T-helper 2 cell treated with Interferon-gamma antibody and Interleukin-4, amounts not matched to agents 5 μg/mL and 100 μg/mL, for 36 hours (primary cell): ENCODE data around the gene TPRN.
"Not testable (repeated sequence)": the region's sequence is repeated elsewhere in the genome, so short reads cannot be mapped to it uniquely, and the experiment has no call there.

Experiments
- DNase-seq: peaks from one replicate; pipeline ENCODE4 v3.0.0; 2021; ENCODE audit warnings: low spot score
- H3K27ac Mint-ChIP-seq: one replicate; pipeline ENCODE4 v1.8.0; 2021; ENCODE audit warnings: mild to moderate bottlenecking, mixed read lengths
- H3K27me3 Mint-ChIP-seq: one replicate; pipeline ENCODE4 v1.8.0; 2021; ENCODE audit warnings: low read depth, mixed read lengths
- H3K36me3 Mint-ChIP-seq: one replicate; pipeline ENCODE4 v1.8.0; 2021; ENCODE audit warnings: low read depth, mixed read lengths
- H3K4me1 Mint-ChIP-seq: one replicate; pipeline ENCODE4 v1.8.0; 2021; ENCODE audit warnings: low read depth, mixed read lengths
- H3K4me3 Mint-ChIP-seq: one replicate; pipeline ENCODE4 v1.8.0; 2022; ENCODE audit warnings: mild to moderate bottlenecking, moderate library complexity, mixed read lengths
- H3K9me3 Mint-ChIP-seq: one replicate; pipeline ENCODE4 v1.8.0; 2021; ENCODE audit warnings: mixed read lengths

TPRN gene

DNA sequence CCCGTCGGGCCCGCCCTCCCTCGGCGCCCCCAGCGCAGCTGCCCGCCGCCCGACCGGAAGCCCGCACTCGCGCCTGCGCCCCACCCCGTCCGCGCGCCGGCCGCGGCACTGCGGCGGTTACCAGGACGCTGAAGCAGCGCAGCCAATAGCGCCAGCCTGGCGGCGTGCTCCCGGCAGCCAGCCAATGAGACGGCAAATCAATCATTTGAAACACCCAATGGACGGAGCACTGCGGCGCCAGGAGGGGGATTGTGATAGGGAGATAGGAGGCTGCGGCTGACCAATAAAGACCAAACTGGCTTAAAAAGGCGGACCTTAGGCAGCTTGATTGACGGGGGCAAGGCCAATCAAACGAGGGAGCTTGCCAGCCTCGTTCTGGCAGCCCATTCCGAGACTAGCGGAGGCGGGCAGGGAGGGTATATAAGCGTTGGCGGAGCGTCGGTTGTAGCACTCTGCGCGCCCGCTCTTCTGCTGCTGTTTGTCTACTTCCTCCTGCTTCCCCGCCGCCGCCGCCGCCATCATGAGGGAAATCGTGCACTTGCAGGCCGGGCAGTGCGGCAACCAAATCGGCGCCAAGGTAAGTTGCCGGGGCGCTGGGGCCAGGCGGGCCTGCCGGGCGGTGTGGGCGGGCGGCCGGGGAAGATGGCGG is 40.4 kb upstream of the TPRN start, which contains the start of gene TUBB4B:
TSS of gene TUBB4B (plus strand) at position 447 of the 649 bp plus-strand sequence. CDS start at position 521, 74 bp downstream.
- peak within 1 kb of the TSS; percentile 94 for H3K27ac Mint-ChIP-seq
- H3K36me3 Mint-ChIP-seq = peaks cover 23% of the 10 kb centered on the region
- H3K9me3 Mint-ChIP-seq = no peaks in the 10 kb centered on the region
- peaks cover 18% of the 10 kb centered on the region for H3K4me1 Mint-ChIP-seq
- peaks cover 2% of the 10 kb centered on the region for H3K27me3 Mint-ChIP-seq
- peak within 1 kb of the TSS; percentile 93 for H3K4me3 Mint-ChIP-seq
- DNase-seq = peak; percentile 99

DNA sequence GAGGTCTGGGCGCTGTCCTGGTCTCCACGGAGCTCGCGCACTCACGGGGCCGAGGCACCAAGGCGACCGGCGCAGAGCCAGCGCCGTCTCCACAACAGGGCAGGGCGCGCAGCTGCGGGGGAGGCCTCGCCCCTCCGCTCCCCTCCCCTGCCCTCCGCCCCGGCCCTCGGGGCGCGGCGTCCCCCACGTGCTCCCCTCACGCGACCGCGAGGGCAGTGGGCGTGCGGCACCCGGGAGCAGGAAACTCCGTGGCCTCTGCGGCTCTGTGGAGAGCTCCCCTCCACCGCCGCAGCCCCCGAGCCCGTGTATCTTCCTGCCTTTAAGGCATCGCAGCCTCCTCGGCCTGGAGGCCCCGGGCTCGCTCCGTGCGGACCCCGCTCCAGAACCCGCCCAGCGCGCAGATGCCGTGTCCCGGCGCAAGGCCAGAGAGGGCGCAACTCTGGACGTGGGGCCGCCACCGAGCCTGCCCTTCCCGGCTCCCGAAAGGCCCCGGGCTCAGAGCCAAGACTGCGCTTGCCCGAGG is 39.8 kb upstream of the TPRN start:
- H3K27me3 Mint-ChIP-seq = peaks cover 2% of the 10 kb centered on the region
- peaks cover 18% of the 10 kb centered on the region for H3K4me1 Mint-ChIP-seq
- no peaks in the 10 kb centered on the region for H3K9me3 Mint-ChIP-seq
- H3K27ac Mint-ChIP-seq = peak overlapping the region; percentile 71
- H3K36me3 Mint-ChIP-seq = peaks cover 23% of the 10 kb centered on the region
- DNase-seq = peak; percentile 77
- H3K4me3 Mint-ChIP-seq = peak overlapping the region; percentile 78

DNA sequence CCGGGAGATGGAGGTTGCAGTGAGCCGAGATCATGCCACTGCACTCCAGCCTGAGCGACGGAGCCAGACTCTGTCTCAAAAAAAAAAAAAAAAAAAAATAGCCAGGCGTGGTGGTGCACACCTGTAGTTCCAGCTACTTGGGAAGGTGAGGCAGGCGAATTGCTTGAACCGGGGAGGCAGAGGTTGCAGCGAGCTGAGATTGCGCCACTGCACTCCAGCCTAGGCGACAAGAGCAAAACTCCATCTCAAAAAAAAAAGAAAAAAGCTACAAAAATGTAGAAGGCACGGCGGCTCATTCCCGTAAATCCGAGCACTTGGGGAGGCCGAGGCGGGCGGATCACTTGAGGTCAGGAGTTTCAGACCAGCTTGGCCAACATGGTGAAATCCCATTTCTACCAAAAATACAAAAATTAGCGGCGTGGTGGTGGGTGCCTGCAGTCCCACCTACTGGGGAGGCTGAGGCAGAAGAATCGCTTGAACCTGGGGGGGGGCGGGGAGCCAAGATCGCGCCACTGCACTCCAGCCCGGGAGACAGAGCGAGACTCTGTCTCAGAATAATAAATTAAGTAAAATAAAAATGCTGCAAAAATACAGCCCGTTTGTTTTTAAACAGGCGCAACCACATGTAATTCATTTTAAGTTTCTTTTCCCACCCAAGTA is 39.1 kb upstream of the TPRN start:
- not testable (repeated sequence) for H3K9me3 Mint-ChIP-seq, DNase-seq, H3K27me3 Mint-ChIP-seq
- H3K27ac Mint-ChIP-seq = peak overlapping the region; percentile 71
- peaks cover 23% of the 10 kb centered on the region for H3K36me3 Mint-ChIP-seq
- H3K4me1 Mint-ChIP-seq = peaks cover 18% of the 10 kb centered on the region
- peak overlapping the region; percentile 78 for H3K4me3 Mint-ChIP-seq

DNA sequence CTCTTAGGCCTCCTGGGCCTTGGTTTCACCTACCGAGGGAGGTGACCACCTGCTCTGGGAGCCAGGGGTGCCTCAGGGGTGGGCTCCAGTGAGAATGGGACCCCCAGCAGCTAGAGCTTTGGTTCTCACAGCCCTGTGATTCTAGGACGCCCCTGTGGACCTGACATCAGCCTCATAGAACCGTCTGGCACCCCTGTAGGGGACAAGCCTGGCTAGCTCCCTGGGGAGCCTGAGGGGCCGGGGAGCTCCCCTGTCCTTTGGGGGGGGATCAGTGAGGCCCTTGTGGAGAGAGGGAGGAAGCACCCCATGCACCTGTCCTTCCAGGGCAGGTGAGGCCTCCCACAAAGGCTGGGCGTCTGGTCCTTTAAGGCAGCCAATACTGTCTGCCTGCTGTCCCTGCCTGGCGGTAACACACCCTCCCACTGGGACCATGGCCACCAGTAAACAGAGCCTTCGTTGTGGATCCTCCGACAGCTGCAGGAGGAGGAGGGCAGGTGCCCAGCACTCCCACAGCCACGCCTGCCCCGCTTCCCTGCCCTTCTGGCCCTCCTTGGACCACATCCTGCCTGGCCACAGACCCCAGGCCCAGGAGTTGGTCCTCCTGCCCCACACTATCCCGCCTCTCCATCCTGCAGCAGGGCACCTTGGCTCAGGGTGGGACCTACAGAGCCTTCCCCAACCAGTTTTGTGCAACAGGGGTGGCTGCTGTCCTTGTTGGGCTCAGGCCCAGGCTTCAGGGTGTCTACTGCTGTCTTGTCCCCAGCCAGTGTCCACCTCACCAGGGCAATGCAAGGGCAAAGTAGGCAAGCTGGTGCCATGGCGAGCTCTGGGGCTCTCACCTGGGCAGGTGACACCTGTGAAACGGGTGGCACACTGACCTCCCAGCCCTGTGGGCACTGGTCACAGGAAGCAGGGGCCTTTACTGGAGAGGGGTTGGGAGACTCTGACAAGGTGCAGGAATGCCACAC is 37.5 kb upstream of the TPRN start:
- H3K36me3 Mint-ChIP-seq = peaks cover 16% of the 10 kb centered on the region
- peaks cover 2% of the 10 kb centered on the region for H3K27me3 Mint-ChIP-seq
- no peak overlapping the region for H3K27ac Mint-ChIP-seq
- DNase-seq = no peak
- H3K4me1 Mint-ChIP-seq = peaks cover 15% of the 10 kb centered on the region
- H3K4me3 Mint-ChIP-seq = no peak overlapping the region
- H3K9me3 Mint-ChIP-seq = no peaks in the 10 kb centered on the region

DNA sequence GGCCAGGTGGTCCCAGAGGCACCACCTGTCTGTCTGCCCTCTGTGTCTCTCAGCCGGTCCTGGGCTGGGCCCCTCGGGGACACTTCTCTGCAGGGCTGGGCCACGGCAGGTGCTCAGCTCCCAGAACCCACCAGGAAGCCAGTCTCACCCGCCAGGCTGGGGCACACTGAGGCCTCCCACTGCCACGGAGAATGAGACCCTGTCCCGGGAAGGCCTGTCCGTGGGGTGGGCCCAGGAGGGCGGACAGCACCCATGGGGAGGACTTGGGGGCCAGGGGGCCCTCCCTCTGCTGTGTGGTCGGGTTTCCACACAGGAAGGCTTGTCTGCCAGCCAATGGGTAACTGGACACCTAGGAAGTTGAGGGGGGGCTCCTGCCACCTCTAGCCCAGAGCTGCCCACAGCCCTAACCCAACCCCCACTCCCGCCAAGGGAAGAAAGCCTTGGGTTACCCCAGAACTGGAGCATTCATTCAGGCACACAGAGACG is 36.4 kb upstream of the TPRN start:
- peaks cover 2% of the 10 kb centered on the region for H3K27me3 Mint-ChIP-seq
- no peak for DNase-seq
- peaks cover 7% of the 10 kb centered on the region for H3K4me1 Mint-ChIP-seq
- H3K4me3 Mint-ChIP-seq = no peak overlapping the region
- H3K36me3 Mint-ChIP-seq = peaks cover 5% of the 10 kb centered on the region
- no peak overlapping the region for H3K27ac Mint-ChIP-seq
- H3K9me3 Mint-ChIP-seq = no peaks in the 10 kb centered on the region

DNA sequence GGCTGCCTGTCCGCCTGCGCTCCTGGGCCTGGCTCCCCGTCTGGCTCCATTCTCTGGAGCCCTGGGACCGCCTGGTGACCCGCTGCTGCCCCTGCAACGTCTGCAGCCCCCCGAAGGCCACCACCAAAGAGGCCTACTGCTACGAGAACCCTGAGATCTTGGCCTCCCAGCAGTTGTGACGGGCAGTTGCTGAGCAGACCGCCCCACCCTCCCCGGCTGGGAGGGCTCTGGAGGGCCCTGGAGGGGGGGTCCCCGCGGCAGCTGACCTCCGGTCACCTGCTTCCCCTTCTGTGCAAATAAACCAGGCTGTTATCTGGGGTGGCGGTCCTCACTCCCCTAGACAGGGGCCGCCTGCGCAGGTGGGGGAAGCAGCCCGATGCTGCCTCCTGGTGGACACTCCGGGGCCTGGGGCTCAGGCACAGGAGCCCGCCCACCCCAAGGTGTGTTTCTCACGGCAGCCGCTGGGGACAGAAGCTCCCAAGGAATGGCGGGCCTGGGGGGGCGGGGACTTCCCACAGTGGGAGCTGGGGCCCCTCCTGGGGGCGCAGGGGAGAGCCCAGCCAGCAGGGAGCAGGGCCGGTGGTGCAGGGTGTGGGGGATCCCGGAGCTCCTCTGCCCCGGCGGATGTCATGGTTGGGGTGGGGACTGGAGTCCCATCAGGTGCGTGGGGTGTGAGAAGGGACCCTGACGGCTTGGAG is 35.8 kb upstream of the TPRN start:
- DNase-seq = peak; percentile 86
- H3K27ac Mint-ChIP-seq = no peak overlapping the region
- peaks cover 7% of the 10 kb centered on the region for H3K4me1 Mint-ChIP-seq
- H3K27me3 Mint-ChIP-seq = peaks cover 2% of the 10 kb centered on the region
- no peak overlapping the region for H3K4me3 Mint-ChIP-seq
- H3K36me3 Mint-ChIP-seq = peaks cover 3% of the 10 kb centered on the region
- no peaks in the 10 kb centered on the region for H3K9me3 Mint-ChIP-seq

DNA sequence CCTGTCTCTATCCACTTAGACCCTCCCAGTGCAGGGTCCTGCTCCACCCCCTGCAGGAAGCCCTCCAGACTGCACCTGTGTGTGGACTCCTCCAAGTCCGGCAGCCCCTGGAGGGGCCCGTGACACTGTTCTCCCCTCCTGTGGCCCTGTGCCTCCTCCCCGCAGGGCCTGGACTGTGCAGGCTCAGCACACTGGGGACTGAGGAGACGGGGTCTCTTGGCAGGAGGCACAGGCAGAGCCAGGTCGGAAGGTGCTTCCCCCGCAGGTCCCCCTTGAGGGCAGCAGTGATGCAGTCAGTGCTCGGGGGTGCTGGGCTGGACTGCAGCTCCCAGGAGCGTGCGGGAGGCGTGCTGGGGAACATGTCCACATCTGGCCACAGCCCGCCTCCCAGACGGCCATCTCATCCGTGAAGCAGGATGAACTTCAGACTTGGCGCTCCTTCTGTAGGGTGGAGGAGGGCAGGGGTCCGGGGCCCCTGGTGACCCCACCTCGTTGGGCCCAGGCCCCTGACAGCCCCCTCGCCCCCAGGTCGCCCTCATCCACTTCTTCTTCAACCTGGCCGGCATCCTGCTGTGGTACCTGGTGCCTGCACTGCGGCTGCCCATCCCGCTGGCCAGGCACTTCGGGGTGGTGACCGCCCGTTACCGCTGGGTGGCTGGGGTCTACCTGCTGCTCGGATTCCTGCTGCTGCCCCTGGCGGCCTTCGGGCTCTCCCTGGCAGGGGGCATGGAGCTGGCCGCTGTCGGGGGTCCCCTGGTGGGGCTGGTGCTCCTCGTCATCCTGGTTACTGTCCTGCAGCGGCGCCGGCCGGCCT is 35.1 kb upstream of the TPRN start:
- no peaks in the 10 kb centered on the region for H3K9me3 Mint-ChIP-seq
- H3K36me3 Mint-ChIP-seq = no peaks in the 10 kb centered on the region
- no peaks in the 10 kb centered on the region for H3K27me3 Mint-ChIP-seq
- no peak overlapping the region for H3K27ac Mint-ChIP-seq
- DNase-seq = no peak
- peaks cover 5% of the 10 kb centered on the region for H3K4me1 Mint-ChIP-seq
- no peak overlapping the region for H3K4me3 Mint-ChIP-seq

DNA sequence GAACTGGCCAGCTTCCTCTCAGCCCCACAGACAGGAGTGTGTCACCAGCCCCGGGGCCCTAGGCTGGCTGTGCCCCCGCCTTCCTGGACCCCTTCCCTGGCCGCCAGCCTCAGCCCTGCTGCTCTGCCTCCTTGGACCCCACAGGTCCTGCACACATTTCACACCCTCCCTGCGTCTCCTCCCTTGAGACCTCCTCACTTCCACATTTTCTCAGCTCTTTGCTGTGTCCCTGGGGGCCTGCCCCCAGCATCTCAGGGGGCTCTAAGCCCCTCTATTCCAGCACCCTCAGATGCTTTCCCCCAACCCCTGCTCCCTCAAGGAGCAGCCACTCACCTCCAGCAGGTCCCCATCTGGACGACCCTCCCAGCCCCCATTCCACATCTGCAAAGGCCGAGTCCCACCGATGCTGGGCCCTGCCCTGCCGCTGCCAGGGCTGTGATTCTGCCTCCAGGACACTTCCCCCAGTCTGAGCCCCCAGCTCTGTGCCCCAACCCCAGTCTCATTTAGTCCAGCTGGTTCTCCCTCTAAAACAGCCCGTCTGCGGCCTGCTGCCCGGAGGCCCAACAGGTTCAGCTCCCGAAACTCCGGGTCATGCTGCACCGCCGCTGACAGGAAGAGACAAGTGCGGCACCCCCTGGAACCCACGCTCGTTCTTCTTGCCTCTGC is 34.4 kb upstream of the TPRN start:
- no peak overlapping the region for H3K27ac Mint-ChIP-seq
- no peaks in the 10 kb centered on the region for H3K27me3 Mint-ChIP-seq
- DNase-seq = no peak
- no peaks in the 10 kb centered on the region for H3K9me3 Mint-ChIP-seq
- no peak overlapping the region for H3K4me3 Mint-ChIP-seq
- no peaks in the 10 kb centered on the region for H3K36me3 Mint-ChIP-seq
- peaks cover 5% of the 10 kb centered on the region for H3K4me1 Mint-ChIP-seq

DNA sequence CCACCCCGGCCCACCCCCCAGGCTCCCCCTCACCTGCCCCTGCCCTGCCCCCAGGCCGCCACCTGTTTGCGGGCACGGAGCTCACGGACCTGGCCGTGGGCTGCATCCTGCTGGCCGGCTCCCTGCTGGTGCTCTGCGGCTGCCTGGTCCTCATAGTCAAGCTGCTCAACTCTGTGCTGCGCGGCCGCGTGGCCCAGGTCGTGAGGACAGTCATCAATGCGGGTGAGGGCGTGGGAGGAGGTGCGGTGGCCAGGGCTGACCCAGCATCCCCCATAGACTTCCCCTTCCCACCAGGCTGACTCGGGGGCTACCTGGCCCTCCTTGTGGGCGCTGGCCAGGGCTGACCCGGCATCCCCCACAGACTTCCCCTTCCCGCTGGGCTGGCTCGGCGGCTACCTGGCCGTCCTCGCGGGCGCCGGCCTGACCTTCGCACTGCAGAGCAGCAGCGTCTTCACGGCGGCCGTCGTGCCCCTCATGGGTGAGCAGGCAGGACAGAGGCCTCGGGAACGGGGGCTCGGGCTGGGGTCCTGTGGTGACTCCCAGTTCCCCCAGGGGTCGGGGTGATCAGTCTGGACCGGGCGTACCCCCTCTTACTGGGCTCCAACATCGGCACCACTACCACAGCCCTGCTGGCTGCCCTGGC is 33.6 kb upstream of the TPRN start:
- no peak overlapping the region for H3K4me3 Mint-ChIP-seq
- H3K9me3 Mint-ChIP-seq = no peaks in the 10 kb centered on the region
- no peaks in the 10 kb centered on the region for H3K27me3 Mint-ChIP-seq
- H3K4me1 Mint-ChIP-seq = peaks cover 5% of the 10 kb centered on the region
- no peaks in the 10 kb centered on the region for H3K36me3 Mint-ChIP-seq
- H3K27ac Mint-ChIP-seq = no peak overlapping the region
- DNase-seq = no peak

DNA sequence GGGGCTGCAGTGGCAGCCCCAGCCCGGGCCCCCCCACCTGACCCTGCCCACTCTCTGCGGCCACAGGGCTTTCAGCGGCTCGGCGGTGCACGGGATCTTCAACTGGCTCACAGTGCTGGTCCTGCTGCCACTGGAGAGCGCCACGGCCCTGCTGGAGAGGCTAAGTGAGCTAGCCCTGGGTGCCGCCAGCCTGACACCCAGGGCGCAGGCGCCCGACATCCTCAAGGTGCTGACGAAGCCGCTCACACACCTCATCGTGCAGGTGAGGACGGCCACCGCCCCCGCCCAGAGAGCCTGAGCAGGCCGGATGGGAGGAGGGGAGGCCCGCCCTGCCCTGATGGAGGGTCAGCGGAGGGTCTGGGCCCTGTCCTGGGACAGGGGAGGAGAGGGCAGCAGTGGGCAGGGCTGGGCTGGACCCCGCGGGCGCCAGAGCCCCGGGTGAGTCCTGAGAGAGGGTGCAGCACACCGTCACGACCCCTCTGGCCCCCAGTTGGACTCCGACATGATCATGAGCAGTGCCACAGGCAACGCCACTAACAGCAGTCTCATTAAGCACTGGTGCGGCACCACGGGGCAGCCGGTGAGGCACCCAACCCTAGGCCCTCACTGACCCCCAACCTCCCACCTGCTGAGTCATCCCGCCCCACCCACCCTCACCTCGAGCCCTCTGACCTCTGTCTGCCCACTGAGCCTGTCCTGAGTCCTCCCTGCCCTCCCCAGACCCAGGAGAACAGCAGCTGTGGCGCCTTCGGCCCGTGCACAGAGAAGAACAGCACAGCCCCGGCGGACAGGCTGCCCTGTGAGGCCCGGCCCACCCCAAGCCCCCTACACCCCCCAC is 32.8 kb upstream of the TPRN start:
- Mint-ChIP-seq H3K36me3 (no peaks in the 10 kb centered on the region), H3K9me3 (no peaks in the 10 kb centered on the region), H3K4me3 (no peak overlapping the region), H3K27me3 (no peaks in the 10 kb centered on the region), H3K4me1 (no peaks in the 10 kb centered on the region), H3K27ac (no peak overlapping the region)
- DNase-seq = no peak

DNA sequence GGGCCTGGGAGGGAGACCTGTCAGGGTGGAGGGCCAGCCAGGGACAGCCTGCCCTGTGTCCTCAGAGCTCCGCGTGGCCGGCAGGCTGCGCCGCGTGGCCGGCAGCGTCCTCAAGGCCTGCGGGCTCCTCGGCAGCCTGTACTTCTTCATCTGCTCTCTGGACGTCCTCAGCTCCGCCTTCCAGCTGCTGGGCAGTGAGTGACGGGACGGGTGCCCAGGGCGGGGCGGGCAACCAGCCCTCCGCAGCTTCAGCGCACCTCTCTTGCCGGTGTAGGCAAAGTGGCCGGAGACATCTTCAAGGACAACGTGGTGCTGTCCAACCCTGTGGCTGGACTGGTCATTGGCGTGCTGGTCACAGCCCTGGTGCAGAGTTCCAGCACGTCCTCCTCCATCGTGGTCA is 32.0 kb upstream of the TPRN start:
- H3K27ac Mint-ChIP-seq = no peak overlapping the region
- H3K4me3 Mint-ChIP-seq = no peak overlapping the region

More for the DNA sequence above, 32.0 kb upstream of the TPRN start:
- Mint-ChIP-seq H3K27me3 (peaks cover 2% of the 10 kb centered on the region), H3K9me3 (no peaks in the 10 kb centered on the region), H3K36me3 (no peaks in the 10 kb centered on the region), H3K4me1 (peaks cover 2% of the 10 kb centered on the region)
- DNase-seq = no peak
